ENCODE measurements around the gene CD59. TPM values are rescaled to one million over a fixed set of nuclear protein-coding genes. Genes with fewer than 3 reads are reported as not detected.
A peak's percentile ranks its signal among the peaks of the same experiment; 100 is the strongest.

The CD59 gene
- polyA plus RNA-seq, 3 donors, result 3.7 to 34.9 (median 21.1) TPM

DNA sequence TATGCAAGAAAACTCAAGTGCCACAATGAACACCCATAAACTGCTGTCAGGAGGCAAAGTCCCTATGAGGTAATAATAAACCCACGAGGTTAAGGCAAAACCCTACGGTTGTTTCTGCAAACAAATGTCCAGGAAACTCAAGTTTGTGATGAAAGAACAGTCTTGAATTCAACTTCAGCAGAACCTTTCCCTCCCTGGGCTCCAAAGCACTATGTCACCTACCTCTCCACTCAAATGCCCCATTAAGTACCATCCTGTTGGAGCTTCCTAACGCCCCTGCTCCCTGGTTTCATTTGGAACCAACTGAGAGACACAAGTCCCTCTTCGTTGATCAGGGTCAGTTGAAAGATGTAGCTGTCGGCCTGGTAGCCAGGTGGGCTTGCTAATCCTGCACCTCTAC is 33.0 kb downstream of the CD59 start:
- Histone ChIP-seq H3K4me1 (ENCODE audit: control insufficient read depth in 1 of 2, insufficient read depth in 2 of 2, low read length in 2 of 2) (peaks cover 16 to 18% of the 10 kb centered on the region in 2 donors), H3K27ac (ENCODE audit: low read depth in 1 of 2, low read length in 2 of 2) (no peak overlapping the region), H3K36me3 (replicated peaks in 1 of 2; ENCODE audit: control insufficient read depth in 1 of 2, insufficient read depth in 2 of 2, low read length in 2 of 2) (no peaks in the 10 kb centered on the region), H2AFZ (ENCODE audit: insufficient read depth, low read depth, low read length, poor library complexity, severe bottlenecking) (no peak overlapping the region), H4K20me1 (ENCODE audit: insufficient read depth, low read length) (no peaks in the 10 kb centered on the region), H3K4me3 (replicated peaks in 1 of 3; ENCODE audit: low read depth in 2 of 3, low read length in 3 of 3) (no peak overlapping the region), H3K4me2 (replicated peaks; ENCODE audit: extremely low read depth, low read length, poor library complexity, severe bottlenecking) (no peak overlapping the region), H3K9me3 (replicated peaks in 1 of 2; ENCODE audit: control insufficient read depth in 1 of 2, insufficient read depth in 1 of 2, low read length in 2 of 2) (no peaks in the 10 kb centered on the region), H3K79me2 (ENCODE audit: insufficient read depth, low read length) (no peaks in the 10 kb centered on the region), H3K9ac (ENCODE audit: insufficient read depth, low read length, poor library complexity, severe bottlenecking) (no peak overlapping the region), H3K27me3 (ENCODE audit: control insufficient read depth in 2 of 2, insufficient read depth in 2 of 2, low read length in 2 of 2) (peaks cover 4 to 15% of the 10 kb centered on the region in 2 donors)
- Mint-ChIP-seq H3K27me3 (ENCODE audit: low read depth in 3 of 3) (peaks cover 9 to 14% (median 11%) of the 10 kb centered on the region in 3 donors), H3K4me3 (no peak overlapping the region), H3K9me3 (peaks cover 0 to 4% (median 0%) of the 10 kb centered on the region in 7 donors), H3K27ac (no peak overlapping the region), H3K36me3 (no peaks in the 10 kb centered on the region), H3K4me1 (peaks cover 21% of the 10 kb centered on the region)
- no peak for DNase-seq
- intact Hi-C loops (cut with micrococcal nuclease), result no loop called here
- TF ChIP-seq, protein P1, sequence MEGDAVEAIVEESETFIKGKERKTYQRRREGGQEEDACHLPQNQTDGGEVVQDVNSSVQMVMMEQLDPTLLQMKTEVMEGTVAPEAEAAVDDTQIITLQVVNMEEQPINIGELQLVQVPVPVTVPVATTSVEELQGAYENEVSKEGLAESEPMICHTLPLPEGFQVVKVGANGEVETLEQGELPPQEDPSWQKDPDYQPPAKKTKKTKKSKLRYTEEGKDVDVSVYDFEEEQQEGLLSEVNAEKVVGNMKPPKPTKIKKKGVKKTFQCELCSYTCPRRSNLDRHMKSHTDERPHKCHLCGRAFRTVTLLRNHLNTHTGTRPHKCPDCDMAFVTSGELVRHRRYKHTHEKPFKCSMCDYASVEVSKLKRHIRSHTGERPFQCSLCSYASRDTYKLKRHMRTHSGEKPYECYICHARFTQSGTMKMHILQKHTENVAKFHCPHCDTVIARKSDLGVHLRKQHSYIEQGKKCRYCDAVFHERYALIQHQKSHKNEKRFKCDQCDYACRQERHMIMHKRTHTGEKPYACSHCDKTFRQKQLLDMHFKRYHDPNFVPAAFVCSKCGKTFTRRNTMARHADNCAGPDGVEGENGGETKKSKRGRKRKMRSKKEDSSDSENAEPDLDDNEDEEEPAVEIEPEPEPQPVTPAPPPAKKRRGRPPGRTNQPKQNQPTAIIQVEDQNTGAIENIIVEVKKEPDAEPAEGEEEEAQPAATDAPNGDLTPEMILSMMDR (IDR thresholded peaks at IDR 0.05), result no peak
- 7% methylated on average over 2 of the region's 5 CpGs for WGBS (ENCODE audit: insufficient coverage)

DNA sequence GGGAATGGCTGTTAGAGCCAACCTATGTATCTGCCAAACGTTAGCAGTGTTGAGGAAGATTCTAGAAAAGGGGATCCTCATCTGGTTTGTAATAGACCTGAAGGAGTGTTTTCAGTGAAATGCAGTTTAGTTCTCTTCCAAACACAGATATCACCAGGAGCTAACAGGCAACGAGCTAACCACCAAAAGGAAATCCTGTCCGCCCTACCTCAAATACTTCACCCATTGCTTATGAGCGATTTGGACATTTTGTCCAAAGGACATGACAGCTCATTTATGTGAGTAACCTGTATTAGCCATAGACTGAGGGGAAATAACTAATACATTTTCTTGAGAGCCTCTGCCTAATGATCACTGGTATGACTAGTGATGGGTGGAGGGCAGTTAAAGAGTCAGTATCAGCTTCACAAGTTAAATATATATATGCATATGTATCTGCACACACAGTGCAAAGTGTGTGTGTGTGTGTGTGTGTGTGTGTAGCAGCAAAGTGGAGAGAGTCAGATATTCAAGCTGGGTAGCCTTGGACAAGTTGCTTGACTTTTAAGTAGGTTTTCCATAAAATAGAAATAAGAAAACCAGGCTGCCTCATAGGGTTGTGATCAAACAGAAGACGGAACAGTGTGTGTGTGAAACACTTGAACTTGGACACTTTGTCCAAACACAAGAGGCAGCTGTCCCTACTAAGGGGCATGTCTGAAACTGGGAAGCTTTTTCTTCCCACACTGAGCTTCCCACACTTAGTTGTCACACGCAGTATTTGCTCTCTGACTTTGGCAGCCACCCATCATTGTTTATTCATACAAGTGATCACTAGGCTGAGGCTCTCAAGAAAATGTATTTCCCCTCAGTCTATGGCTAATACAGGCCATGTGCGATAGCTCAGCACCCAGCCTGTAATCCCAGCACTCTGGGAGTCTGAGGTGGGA is 34.7 kb downstream of the CD59 start:
- Histone ChIP-seq H3K9me3 (replicated peaks in 1 of 2; ENCODE audit: control insufficient read depth in 1 of 2, insufficient read depth in 1 of 2, low read length in 2 of 2) (no peaks in the 10 kb centered on the region), H4K20me1 (ENCODE audit: insufficient read depth, low read length) (no peaks in the 10 kb centered on the region), H3K27ac (ENCODE audit: low read depth in 1 of 2, low read length in 2 of 2) (peak overlapping the region in 1 of 2 donors; percentile 24), H3K4me2 (replicated peaks; ENCODE audit: extremely low read depth, low read length, poor library complexity, severe bottlenecking) (peak overlapping the region; percentile 91), H3K9ac (ENCODE audit: insufficient read depth, low read length, poor library complexity, severe bottlenecking) (peak overlapping the region; percentile 17), H3K27me3 (ENCODE audit: control insufficient read depth in 2 of 2, insufficient read depth in 2 of 2, low read length in 2 of 2) (peaks cover 7 to 22% of the 10 kb centered on the region in 2 donors), H2AFZ (ENCODE audit: insufficient read depth, low read depth, low read length, poor library complexity, severe bottlenecking) (peak overlapping the region; percentile 89), H3K79me2 (ENCODE audit: insufficient read depth, low read length) (no peaks in the 10 kb centered on the region), H3K36me3 (replicated peaks in 1 of 2; ENCODE audit: control insufficient read depth in 1 of 2, insufficient read depth in 2 of 2, low read length in 2 of 2) (no peaks in the 10 kb centered on the region), H3K4me1 (ENCODE audit: control insufficient read depth in 1 of 2, insufficient read depth in 2 of 2, low read length in 2 of 2) (peaks cover 16 to 18% of the 10 kb centered on the region in 2 donors), H3K4me3 (replicated peaks in 1 of 3; ENCODE audit: low read depth in 2 of 3, low read length in 3 of 3) (peak overlapping the region; percentile 59 to 81 (median 75))
- no peaks in the 10 kb centered on the region for H3K36me3 Mint-ChIP-seq
- TF ChIP-seq, protein P1 (IDR thresholded peaks at IDR 0.05), result no peak
- intact Hi-C loops (cut with micrococcal nuclease), result no loop called here
- peak overlapping the region; percentile 94 for H3K4me3 Mint-ChIP-seq
- H3K4me1 Mint-ChIP-seq, result peaks cover 20% of the 10 kb centered on the region
- DNase-seq, result peak; percentile 14 to 22 (median 17)
- H3K27ac Mint-ChIP-seq, result peak overlapping the region in 2 of 7 donors; percentile 11 to 41
- WGBS (ENCODE audit: insufficient coverage), result 14% methylated on average over 1 of the region's 7 CpGs
- H3K27me3 Mint-ChIP-seq (ENCODE audit: low read depth in 3 of 3), result peaks cover 19 to 29% (median 26%) of the 10 kb centered on the region in 3 donors
- H3K9me3 Mint-ChIP-seq, result peaks cover 0 to 4% (median 0%) of the 10 kb centered on the region in 7 donors

All from CD14-positive monocyte (primary cell).